GM19351 (cell line): ENCODE measurements around the gene ZFP2.

ENCODE experiments used
- ATAC-seq: cut with Tn5 transposase; IDR thresholded peaks from one replicate; pipeline ENCODE4 v1.9.1; 2021; ENCODE audit warnings: mild to moderate bottlenecking, moderate library complexity; ENCODE audit not compliant: unreplicated experiment

ZFP2 gene

GRCh38 chr5:178965465-178966055 lies 69.8 kb downstream of the ZFP2 start:
- ATAC-seq: no peak

DNA sequence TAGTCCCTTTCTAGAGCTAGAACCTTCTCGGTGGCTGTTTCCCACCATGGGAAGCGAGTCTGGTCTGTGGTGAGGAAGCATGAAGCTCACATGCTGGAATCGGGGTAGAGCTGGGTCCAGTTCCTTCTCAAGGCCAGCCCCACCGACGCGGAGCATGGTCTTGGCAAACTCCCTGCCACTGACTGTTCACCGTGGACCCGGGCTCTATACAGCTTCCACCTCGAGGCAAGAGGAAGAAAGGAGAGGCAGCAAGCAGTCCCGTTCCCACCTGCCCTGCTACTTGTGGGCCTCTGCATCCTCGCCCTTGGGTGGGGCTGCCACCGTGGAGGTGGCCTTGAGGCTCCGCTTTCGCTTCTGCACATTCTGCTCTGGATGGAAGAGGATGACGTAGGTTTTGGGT lies 85.7 kb downstream of the ZFP2 start:
- ATAC-seq: no peak
